Measurements from ENCODE around the gene PRRT3. TPM values are rescaled to one million over a fixed set of nuclear protein-coding genes. Genes with fewer than 3 reads are reported as not detected.

Gene PRRT3
- total RNA-seq, 1 experiment from 2014 or later = 19.5 TPM

GRCh38 chr3:9948586-9948985 lies 3.6 kb downstream of the PRRT3 start:
- H3K4me2 ChIP-seq (ENCODE audit: insufficient read depth, insufficient read length, low read length) = no peak overlapping the region
- no peaks in the 10 kb centered on the region for H3K4me1 ChIP-seq (ENCODE audit: insufficient read depth, low read length)
- H3K4ac ChIP-seq (ENCODE audit: low read depth, low read length) = no peak overlapping the region
- H3K56ac ChIP-seq (ENCODE audit: insufficient read length, low read depth, low read length) = no peak overlapping the region
- peaks cover 20% of the 10 kb centered on the region for H3K23me2 ChIP-seq (ENCODE audit: insufficient read length, low read depth, low read length, poor library complexity, severe bottlenecking)
- no peak overlapping the region for H4K5ac ChIP-seq (ENCODE audit: insufficient read length, low read depth, low read length)
- no peak overlapping the region for H3K18ac ChIP-seq (ENCODE audit: insufficient read length, low read depth, low read length)
- no peak overlapping the region for H2BK5ac ChIP-seq (ENCODE audit: insufficient read length, low read length)
- no peaks in the 10 kb centered on the region for H3K27me3 ChIP-seq (ENCODE audit: insufficient read depth, low read length)
- H3K79me2 ChIP-seq (ENCODE audit: insufficient read depth, low read length) = no peaks in the 10 kb centered on the region
- H3K4me1 Mint-ChIP-seq = peaks cover 2 to 12% of the 10 kb centered on the region in 2 experiments; a peak in 3 of 4 replicates
- no peak for TF ChIP-seq CTCF (conservative IDR thresholded peaks at IDR 0.05)
- H3T11ph ChIP-seq (ENCODE audit: low read length) = no peak overlapping the region
- H4K8ac ChIP-seq (replicated peaks; ENCODE audit: insufficient read length, low read depth, low read length) = no peak overlapping the region
- no peak overlapping the region for H2BK15ac ChIP-seq (ENCODE audit: low read depth, low read length)
- H3K23ac ChIP-seq (ENCODE audit: insufficient read length, low read depth, low read length) = no peak overlapping the region
- peaks cover 2 to 12% (median 9%) of the 10 kb centered on the region in 3 experiments; a peak in 5 of 7 replicates for H3K36me3 Mint-ChIP-seq (ENCODE audit: insufficient read depth in 1 of 3, low read depth in 3 of 3)
- DNase-seq = no peak
- H4K20me1 ChIP-seq (ENCODE audit: control insufficient read depth, insufficient read depth, insufficient read length) = no peaks in the 10 kb centered on the region
- no peak overlapping the region for H2BK12ac ChIP-seq (ENCODE audit: insufficient read length, low read depth, low read length)
- H3K27ac ChIP-seq (ENCODE audit: insufficient read length, low read depth, low read length) = no peak overlapping the region
- H2AK5ac ChIP-seq (ENCODE audit: insufficient read length, low read length) = no peak overlapping the region
- no peak overlapping the region for H3K27ac Mint-ChIP-seq
- no peak overlapping the region for H4K91ac ChIP-seq (ENCODE audit: insufficient read length, low read depth, low read length)
- no peak overlapping the region for H2BK20ac ChIP-seq (ENCODE audit: low read depth, low read length, poor library complexity, severe bottlenecking)
- H3K9ac ChIP-seq (ENCODE audit: extremely low read depth, insufficient read length, low read length) = no peak overlapping the region
- no peaks in the 10 kb centered on the region for H3K79me1 ChIP-seq (ENCODE audit: insufficient read depth, low read depth, low read length, poor library complexity, severe bottlenecking)
- H2BK120ac ChIP-seq (ENCODE audit: low read depth, low read length, poor library complexity, severe bottlenecking) = no peak overlapping the region
- H3K4me3 Mint-ChIP-seq = no peak overlapping the region
- no peak overlapping the region for H2AFZ ChIP-seq (ENCODE audit: low read length)
- H3K14ac ChIP-seq (ENCODE audit: insufficient read depth, low read length) = no peak overlapping the region
- H3K27me3 Mint-ChIP-seq (ENCODE audit: low read depth) = peaks cover 23% of the 10 kb centered on the region
- WGBS (ENCODE audit: extremely low coverage, insufficient read length, low lambda C conversion rate) = no CpG with 5 or more reads among the region's 3 CpGs
- H3K9me3 Mint-ChIP-seq = no peaks in the 10 kb centered on the region
- no peaks in the 10 kb centered on the region for H3K9me3 ChIP-seq (ENCODE audit: control insufficient read depth, low read depth, low read length)

Measured in H9 (cell line).